Gastroesophageal sphincter (tissue), 3 donors: Measurements from ENCODE around the gene CDH13.

Experiments used
- EP300 ChIP-seq: sonication (generic); formaldehyde crosslinking; IDR thresholded peaks from one replicate; pipeline ENCODE4 v1.6.1; 2017; ENCODE audit warnings: antibody characterized with exemption, mild to moderate bottlenecking
- POLR2A ChIP-seq, 2 donors: fragments of 450-650 bp; IDR thresholded peaks; one replicate each; pipeline ENCODE4 v1.6.1; 2017; ENCODE audit warnings: antibody characterized with exemption in 2 of 2, mild to moderate bottlenecking in 2 of 2, moderate library complexity in 1 of 2
- POLR2AphosphoS5 ChIP-seq: sonication (generic); formaldehyde crosslinking; IDR thresholded peaks from one replicate; pipeline ENCODE4 v1.6.1; 2017; ENCODE audit warnings: antibody characterized with exemption
- TF ChIP-seq, protein P1 (sequence below), 4 experiments: fragments of 200-600 bp in 2 of 4; fragments of 450-650 bp in 2 of 4; sonication (generic) in 1 of 4; IDR thresholded peaks; one replicate each; pipeline ENCODE4 v1.5.1; 2017 to 2019; ENCODE audit warnings: antibody characterized with exemption in 4 of 4, mild to moderate bottlenecking in 2 of 4, moderate library complexity in 2 of 4

DNA sequence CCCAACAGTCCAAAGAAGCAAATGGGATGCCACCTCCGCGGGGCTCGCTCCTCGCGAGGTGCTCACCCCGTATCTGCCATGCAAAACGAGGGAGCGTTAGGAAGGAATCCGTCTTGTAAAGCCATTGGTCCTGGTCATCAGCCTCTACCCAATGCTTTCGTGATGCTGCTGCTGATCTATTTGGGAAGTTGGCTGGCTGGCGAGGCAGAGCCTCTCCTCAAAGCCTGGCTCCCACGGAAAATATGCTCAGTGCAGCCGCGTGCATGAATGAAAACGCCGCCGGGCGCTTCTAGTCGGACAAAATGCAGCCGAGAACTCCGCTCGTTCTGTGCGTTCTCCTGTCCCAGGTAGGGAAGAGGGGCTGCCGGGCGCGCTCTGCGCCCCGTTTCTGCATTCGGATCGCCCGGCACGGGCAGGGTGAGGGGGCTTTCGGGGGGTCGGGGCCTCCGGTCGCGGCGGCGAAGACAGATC, at the start of gene CDH13:
- TF ChIP-seq, protein P1, sequence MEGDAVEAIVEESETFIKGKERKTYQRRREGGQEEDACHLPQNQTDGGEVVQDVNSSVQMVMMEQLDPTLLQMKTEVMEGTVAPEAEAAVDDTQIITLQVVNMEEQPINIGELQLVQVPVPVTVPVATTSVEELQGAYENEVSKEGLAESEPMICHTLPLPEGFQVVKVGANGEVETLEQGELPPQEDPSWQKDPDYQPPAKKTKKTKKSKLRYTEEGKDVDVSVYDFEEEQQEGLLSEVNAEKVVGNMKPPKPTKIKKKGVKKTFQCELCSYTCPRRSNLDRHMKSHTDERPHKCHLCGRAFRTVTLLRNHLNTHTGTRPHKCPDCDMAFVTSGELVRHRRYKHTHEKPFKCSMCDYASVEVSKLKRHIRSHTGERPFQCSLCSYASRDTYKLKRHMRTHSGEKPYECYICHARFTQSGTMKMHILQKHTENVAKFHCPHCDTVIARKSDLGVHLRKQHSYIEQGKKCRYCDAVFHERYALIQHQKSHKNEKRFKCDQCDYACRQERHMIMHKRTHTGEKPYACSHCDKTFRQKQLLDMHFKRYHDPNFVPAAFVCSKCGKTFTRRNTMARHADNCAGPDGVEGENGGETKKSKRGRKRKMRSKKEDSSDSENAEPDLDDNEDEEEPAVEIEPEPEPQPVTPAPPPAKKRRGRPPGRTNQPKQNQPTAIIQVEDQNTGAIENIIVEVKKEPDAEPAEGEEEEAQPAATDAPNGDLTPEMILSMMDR (IDR thresholded peaks at IDR 0.05) = no peak
- TF ChIP-seq POLR2A (IDR thresholded peaks at IDR 0.05) = no peak
- no peak for TF ChIP-seq EP300
- TF ChIP-seq POLR2AphosphoS5 = no peak
